GM19397 (cell line): ENCODE results near the gene AJM1.

Experiments used
- ATAC-seq: cut with Tn5 transposase; IDR thresholded peaks from one replicate; pipeline ENCODE4 v1.9.1; 2021; ENCODE audit warnings: mild to moderate bottlenecking, moderate library complexity; ENCODE audit not compliant: unreplicated experiment

Gene AJM1

DNA sequence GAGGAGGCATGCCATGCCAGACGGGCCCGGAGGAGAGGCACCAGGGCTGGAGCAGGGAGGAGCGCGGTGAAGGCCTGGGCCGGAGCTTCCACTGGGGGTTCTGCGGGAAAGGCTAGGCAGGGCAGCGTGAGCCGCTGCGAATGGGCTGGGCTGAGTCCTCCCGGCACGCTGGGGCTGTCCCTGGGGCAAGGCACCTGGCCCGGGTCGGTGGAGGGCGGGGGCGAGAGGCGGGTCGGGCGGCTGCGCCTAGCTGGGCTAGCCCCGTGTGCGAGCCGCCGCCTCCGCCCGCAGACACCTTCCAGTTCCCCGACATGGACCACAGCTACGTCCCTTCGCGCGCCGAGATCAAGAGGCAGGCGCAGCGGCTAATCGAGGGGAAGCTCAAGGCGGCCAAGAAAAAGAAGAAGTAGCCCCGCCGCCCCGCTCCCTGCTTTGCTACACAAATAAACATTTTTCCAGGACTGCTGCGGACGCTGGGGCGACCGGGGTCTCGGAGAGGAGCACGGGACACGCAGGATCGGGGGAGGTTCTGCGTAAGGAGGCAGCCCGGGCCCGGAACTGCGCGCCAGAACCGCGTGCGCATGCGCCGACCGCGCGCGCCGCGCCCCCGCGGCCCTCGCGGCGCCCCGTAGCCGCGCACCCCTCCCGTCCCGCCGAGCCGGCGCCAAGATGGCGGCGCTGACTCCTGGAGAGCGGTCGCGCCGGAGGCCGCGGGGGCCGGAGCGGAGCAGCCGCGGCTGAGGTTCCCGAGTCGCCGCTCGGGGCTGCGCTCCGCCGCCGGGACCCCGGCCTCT is 34.8 kb upstream of the AJM1 start, which contains the start of gene RABL6:
TSS of gene RABL6 (plus strand) at position 668 of the 794 bp plus-strand sequence. CDS start 249 bp downstream, outside the sequence.
- ATAC-seq = peak; percentile 82

DNA sequence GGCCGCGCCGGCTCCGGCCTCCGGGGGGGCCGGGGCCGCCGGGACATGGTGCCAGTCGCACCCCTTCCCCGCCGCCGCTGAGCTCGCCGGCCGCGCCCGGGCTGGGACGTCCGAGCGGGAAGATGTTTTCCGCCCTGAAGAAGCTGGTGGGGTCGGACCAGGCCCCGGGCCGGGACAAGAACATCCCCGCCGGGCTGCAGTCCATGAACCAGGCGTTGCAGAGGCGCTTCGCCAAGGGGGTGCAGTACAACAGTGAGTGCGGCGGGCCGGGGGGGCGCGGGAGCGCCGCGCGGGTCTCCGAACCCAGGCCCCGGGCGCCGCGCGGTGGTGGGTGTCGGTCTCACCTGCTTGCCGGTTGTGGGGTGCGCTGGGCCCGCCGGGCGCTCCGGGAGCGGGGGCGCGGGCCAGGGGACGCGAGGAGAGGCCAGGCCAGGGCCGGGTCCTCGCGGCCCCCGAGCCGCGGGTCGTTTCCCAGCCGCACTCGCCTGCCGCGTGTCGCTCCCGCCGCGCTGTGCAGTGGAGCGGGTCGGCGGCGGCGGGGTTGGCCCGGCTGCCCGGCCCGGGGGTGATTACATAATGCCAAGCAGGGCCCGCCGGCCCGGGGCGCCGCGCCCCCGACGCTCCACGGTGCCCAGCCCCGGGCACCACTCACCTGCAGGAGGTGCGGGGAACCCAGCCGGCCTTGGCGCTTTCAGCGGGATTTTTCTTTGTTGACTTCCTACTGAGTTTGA is 34.0 kb upstream of the AJM1 start:
- ATAC-seq = peak; percentile 34

DNA sequence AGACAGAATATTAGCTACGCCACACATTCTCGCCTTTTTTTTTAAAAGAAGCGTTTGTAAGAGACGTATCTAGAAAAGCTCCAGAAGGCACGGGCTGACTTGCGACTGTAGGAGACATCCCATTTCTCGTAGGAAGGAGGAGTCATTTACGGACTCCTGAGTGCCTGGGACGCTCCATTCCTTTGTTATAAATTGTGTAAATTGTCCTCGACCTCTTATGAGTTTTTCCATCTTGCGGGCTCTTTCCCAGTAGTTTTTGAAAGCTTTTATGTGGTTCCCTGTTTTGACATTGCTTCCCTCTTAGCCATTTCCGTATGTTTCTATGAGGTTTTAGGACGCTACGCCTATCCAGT is 33.5 kb upstream of the AJM1 start:
- no peak for ATAC-seq

DNA sequence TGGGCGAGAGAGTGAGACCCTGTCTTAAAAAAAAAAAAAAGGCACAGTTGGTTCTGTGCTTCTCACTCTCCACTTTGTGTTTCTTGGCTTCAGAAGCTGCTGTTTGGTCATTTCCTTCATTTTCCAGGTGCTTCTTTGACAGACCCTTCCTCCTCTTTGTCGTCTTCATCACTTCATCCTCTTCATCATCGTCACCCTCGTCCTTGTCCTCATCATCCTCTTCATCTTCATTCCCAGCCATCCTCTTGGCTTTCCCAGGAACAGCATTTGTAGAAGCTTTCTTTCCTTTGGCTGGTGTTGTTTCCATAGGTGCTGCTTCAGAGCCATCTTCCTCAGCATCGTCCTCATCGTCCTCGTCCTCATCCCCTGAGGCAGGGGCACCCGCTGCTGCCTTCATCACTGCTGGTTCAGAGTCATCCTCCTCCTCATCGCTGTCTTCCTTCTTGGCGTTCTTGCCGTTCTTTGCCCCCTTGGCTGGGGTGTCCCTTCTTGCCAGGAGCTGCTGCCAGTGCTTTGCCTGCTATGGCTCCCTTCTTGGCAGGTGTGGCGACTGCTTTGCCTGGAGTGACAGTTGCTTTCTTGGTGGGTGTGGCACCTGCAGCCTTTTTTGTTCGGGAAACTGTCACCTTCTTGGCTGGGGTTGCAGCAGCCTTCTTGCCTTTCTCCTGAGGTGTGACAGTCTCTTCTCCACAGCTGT is 27.4 kb upstream of the AJM1 start:
- no peak for ATAC-seq

DNA sequence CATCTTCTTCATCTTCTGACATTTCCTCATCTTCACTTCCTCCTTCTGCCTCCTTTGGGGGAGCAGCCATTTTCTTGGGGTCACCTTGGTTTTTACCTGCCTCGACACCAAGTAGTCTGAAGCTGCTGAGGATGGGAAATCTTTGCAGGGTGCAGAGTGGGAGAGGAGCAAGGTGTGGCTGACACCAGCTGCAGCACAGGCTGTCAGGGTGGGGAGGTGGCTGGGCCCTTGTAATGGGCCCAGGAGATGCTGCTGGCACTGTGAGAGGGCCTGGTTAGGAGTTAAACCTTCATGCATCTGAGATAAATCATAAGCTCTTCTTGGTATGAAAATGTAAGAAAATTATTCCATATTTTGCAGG is 26.9 kb upstream of the AJM1 start:
- no peak for ATAC-seq

DNA sequence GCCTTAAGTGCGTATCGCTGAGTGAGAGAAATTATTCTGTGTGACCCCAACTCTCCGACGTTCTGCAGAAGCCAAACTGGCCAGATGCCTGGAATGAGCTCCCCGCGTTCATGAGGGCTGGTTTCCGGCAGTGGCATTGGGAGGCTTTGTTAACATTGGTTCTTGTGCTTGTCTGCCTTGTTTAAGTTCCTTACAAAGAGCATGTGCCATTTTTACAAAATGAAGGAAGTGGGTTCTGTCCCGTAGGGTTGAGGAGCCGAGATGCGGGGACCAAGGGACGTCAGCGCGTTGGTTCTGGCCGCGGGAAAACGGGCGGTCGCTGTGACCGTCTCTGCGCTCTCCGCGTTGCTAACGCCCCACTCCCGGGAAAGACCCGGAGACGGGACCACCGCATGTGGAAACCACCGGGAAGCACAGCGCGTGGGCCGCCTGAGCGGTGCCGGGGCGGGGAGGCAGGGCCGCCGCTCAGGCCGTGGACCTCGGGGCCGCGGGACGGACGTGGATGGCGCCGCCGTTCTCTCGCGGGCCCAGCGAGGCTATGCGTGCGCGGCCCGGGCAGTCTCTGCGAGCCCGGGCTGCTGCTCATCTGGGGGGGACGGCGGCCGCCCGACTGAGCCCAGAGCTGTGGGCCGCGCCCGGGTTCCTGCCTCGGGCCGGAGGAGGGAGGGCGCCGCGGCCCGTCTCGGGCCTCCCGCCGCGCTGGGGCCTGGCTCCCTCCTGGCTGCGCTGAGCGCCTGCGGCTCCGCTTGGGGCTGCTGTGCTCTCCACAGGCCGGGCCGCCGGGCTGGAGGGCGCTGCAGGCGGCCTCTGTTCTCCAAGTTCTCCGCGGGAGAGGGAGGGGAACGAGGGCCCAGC is 21.1 kb upstream of the AJM1 start:
- ATAC-seq = no peak

DNA sequence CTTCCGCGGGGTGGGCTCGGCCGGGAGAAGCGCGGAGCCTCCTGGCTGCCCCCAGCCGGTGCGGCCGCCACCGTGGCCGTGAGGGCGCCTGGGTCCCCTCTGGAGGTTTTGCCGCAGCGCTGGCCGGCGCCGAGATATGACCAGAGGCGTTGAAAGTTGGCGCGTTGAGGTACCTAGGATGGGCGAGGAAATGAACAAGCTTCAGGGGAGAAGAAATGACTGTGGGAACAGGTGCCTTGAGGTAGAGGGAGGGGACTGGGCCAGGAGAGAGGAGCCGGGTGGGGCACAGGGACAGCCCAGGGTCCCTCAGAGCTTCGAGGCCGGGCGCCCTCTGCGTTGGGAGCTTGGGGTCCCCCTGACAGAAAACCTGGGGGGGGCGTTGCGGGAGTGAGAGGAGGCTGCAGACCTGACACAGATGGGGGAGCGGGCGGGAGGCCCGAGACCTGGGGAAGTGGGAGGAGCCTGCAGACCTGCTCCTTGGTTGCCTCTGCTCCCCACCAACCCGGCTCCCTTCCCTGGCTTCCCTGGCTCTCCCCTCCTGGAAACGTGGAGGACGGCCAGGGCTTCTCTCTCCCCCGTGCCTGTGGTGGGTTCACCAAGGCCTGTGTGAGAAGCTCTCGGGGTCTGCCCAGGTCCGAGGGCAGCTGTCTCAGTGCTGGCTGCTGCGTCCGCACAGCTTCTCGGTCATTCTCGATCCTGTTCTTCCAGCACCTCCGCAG is 20.3 kb upstream of the AJM1 start:
- ATAC-seq = no peak

DNA sequence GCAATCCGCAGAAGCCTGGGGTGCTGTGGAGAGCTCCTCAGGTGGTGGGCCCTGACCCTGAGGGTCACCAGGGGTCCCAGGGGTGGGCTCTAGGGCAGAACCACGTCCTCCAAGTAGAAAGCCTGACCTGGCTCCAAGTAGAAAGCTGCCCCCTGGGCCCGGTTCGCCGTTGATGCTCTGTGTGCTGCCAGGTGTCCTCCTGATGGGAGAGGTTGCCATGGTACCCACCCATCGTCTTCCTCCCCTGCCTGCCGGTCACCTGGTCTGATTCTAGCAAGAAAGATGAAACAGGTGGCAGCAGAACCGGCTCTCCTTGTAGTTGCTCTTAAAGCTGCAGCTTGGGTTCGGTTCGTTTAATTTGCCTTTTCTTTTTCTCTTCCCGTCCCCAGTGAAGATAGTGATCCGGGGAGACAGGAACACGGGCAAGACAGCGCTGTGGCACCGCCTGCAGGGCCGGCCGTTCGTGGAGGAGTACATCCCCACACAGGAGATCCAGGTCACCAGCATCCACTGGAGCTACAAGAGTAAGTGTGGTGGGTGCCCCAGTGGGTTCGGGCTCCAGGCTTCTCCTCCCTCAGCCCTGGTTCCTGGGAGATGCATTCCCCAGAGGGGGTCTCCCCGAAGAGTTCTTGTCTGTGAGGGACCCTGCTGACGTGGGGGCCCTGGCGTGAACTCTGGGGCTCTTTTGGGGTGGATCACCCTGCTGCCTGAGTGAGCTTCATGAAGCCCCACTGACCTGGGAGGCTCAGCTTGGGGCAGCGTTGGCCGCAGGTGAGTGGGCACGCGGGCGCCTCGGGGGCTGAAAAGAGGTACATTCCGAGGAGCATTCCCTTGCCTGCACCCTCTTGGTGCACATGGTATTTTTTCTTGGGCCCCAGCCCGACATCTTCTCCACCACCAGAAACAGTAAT is 18.9 kb upstream of the AJM1 start:
- ATAC-seq = no peak

DNA sequence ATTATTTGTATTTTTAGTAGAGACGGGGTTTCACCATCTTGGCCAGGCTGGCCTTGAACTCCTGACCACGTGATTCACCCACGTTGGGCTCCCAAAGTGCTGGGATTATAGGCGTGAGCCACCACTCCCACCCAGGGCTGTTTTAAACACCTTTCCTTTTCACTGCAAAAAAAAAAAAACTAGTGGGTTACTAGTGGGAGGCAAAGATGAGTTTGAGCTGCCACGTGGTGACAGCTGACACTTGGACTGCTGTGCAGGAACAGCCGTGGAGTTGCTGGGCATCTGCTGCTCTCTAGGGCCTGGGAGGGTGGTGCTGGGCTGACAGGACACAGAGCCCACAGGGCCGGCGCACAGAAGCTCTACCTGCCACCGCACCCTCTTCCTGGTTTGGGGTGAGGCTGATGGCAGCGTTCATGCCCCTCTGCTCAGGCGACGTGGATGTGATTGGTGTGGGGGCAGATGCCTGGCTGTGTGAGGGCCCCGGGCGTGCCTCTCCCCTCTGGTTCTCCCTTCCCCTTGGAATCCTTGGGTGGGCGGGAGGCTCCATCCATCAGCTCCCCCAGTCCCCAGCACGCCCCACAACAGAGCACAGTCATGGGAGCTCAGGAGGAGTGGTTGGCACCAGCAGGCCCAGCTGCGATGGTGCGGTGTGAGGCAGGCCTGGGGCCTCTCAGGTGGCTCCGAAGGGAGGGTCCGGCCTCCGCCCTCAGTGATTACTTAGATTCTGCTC is 17.6 kb upstream of the AJM1 start:
- no peak for ATAC-seq

DNA sequence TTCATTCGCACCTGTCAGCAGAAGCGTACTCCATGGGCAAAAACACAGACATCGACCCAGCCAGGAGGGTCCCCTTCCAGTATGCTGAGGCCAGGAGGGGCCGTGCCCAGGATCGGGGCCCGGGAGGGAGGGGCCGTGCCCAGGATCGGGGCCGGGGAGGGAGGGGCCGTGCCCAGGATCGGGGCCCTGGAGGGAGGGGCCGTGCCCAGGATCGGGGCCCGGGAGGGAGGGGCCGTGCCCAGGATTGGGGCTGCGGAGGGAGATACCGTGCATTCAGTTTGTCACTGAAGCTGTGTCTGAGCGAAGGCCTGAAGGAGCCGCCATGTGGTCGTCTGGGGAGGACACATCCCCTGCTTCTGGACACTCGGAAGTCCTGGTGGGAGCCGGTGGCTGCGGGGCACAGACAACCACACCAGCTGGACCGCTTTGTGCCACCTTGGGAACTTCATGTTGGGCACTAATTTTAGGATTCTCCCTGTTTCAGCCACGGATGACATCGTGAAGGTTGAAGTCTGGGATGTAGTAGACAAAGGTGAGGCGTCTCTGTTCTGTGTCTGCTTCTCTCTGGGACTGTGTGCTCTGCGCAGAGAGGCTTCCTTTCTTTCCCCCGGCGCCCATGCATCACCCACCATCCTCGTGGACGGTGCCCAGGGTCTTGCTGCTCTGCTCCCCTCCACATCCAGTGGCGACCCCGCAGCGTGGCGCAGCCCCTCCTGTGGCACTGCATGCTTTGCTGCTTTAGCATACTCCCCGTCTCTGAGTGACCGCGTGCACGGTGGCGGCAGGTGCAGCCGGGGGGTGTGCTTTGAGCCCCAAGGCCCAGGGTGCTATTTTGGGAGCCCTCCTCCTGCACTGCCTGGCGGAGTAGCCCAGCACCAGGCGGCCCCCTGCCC is 16.7 kb upstream of the AJM1 start:
- no peak for ATAC-seq

DNA sequence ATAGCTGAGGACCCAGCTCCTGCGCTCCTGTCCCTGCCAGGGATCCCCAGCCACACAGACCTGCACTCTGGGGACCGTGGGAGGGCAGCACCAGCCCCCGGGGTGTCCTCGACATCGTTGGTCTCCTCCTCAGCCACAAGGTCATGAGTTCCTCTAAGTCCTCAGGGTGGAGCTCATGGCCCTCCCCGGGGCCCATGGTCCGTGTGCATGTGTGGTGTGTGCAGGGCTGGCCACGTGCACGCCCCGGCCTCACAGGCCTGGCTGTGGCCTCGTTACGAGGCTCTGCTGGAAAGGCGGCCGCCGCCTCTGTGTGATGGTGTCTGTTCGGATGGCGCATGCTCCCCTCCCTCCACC is 16.1 kb upstream of the AJM1 start:
- ATAC-seq = no peak

DNA sequence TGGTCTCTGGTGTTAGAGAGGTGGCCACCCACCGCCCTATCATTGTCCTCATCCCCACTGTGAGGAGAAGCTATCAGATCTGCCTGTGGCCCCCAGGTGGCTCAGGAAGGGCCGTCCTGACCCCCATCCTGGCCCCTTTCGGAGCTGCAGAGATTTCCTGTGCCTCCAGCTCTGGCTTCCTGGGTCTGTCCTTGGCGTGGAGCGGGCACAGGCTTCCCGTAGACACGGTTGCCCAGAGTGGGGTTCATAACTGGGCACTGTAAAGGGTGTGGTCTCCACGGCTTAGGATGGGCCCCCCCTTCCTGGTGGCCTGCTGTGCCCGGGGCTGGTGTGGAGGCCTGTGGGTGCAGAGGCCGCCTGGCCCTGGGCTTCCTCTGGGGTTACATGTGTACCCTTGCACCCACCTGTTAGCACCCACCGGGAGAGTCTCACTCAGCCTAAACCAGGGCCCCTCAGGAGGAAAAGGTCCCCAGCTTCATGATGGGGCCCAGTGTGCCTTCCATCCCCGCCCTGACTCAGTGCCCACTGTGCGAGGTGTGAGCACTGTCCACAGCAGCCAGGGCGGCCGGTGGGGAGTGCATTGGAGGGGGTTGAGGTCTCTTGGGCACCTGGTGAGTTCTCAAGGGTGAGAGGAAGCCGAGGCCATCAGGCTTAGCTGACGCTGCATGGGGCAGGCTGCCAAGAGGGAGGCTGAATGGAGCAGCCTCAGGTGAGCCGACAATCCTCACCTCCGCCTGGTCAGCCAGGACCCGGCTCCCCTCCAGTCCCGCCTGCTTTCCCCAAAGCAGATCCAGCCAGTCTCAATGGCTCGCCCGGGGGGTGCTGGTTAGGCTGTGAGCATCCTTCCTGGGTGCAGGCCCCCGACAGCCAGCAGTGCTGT is 15.3 kb upstream of the AJM1 start:
- ATAC-seq = no peak

DNA sequence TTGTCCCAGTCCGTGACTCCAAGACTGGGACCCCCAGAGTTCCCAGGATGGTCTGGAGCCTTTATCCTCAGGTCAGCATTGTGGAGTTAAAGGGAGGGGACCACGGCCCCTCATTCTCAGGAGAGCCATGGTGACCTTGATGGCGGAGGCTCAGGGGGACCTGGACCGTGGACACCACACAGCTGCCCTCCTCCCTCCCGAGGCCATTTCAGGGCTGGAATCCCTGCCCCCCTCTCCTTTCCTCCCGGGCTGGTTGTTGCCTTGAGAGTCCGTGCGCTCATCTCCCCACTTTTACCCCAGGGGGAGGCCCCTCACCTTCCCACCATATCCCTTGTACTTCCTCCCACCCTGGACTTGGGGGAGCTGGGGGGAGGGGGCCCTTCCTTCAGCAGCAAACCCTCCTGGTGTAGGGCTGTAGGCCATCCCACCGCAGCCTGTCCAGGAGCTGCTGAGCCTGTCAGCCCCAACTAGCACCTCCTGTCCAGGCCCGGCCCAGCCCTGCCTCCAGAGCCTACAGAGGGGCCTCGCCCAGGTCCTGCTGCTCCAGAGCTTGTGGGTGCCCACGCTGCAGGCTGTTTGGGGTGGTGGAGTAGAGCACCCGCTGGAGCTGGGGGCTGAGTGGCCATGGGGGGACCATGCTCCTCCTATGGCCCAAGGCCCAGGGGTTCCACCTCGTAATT is 14.3 kb upstream of the AJM1 start:
- no peak for ATAC-seq

DNA sequence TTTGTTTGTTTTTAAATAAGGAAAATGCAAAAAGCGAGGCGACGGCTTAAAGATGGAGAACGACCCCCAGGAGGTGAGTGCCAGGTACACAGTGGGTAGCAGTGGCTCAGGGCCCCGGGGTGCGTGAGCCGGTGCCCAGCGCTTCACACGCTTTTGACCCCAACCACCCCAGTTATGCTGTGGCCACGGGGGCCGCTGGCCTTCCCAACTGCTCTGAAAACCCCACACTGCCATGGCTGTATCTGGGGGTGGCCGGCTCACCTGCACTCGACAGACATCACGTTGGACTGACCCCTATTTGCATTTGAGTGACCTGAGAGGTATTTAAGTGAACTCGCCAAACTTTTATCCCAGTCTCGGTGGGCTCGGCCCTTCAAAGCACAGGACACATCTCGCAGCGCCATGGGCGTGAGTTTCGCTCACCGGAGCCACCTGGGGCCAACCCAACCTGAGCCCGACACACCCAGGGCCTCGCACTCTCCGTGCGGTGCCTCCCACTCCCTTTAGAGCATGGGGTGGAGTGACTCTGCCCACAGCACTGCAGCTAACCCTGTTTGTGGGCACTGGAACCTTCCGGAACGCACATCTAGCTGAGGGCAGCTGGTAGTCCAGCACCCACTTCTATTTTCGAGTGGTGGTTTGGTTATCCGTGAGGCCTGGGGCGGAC is 13.7 kb upstream of the AJM1 start:
- no peak for ATAC-seq

DNA sequence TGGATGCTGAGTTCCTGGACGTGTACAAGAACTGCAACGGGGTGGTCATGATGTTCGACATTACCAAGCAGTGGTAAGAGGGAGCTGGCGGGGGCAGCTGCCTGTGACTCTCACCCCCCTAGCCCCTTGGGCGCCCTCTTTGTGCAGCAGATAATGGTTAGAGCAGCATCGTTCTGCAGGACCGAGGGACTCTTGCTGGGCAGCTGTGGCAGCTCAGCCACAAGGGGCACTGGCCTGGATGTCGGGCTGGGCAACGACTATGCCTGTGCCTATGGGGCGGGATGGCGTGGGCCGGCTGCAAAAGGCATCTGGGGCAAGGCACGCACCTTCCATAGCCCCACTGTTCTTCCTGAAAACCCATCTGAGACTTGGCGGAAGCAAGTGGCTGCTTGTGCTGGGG is 12.9 kb upstream of the AJM1 start:
- ATAC-seq = no peak
